ENCODE results near the gene KRTAP4-8. TPM values are rescaled to one million over a fixed set of nuclear protein-coding genes. Genes with fewer than 3 reads are reported as not detected.

KRTAP4-8 gene
- total RNA-seq, 1 experiment from 2014 or later, result not detected

- no peak for ATAC-seq
- ChIA-PET CTCF (no interaction called here), POLR2A (no interaction called here)
- no peak overlapping the region for H3K27ac Mint-ChIP-seq
- TF ChIP-seq NFYB (CRISPR knock-in tag; conservative IDR thresholded peaks at IDR 0.05; ENCODE audit: low read depth), result no peak
- TF ChIP-seq TCF7 (CRISPR knock-in tag; IDR thresholded peaks at IDR 0.05; ENCODE audit: low read depth), result no peak
- TF ChIP-seq PRDM15 (CRISPR knock-in tag; IDR thresholded peaks at IDR 0.05), result no peak
- TF ChIP-seq IRF2 (CRISPR knock-in tag; IDR thresholded peaks at IDR 0.05; ENCODE audit: borderline replicate concordance, low read depth), result no peak
- TF ChIP-seq AFF4 (CRISPR knock-in tag; IDR thresholded peaks at IDR 0.05; ENCODE audit: borderline replicate concordance), result no peak
- TF ChIP-seq FOXP4 (CRISPR knock-in tag; IDR thresholded peaks at IDR 0.05), result no peak
- no peak for TF ChIP-seq CREB1 (CRISPR knock-in tag; IDR thresholded peaks at IDR 0.05)
- TF ChIP-seq JUN (CRISPR knock-in tag; IDR thresholded peaks at IDR 0.05), result no peak
- TF ChIP-seq EMX1 (CRISPR knock-in tag; IDR thresholded peaks at IDR 0.05), result no peak
- no peak for TF ChIP-seq ZSCAN18 (CRISPR knock-in tag; IDR thresholded peaks at IDR 0.05)
- TF ChIP-seq ZNF232 (CRISPR knock-in tag; IDR thresholded peaks at IDR 0.05), result no peak
- no peak for TF ChIP-seq NFATC4 (CRISPR knock-in tag; IDR thresholded peaks at IDR 0.05)
- TF ChIP-seq HMGXB4 (CRISPR knock-in tag; IDR thresholded peaks at IDR 0.05), result no peak
- no peak for TF ChIP-seq ZNF532 (CRISPR knock-in tag; IDR thresholded peaks at IDR 0.05; ENCODE audit: borderline replicate concordance)
- TF ChIP-seq RELA (CRISPR knock-in tag; IDR thresholded peaks at IDR 0.05; ENCODE audit: borderline replicate concordance), result no peak
- TF ChIP-seq ETV6 (CRISPR knock-in tag; IDR thresholded peaks at IDR 0.05), result no peak
- H3K9me3 Mint-ChIP-seq, result peaks cover 15% of the 10 kb centered on the region
- no peak overlapping the region for H3K4me3 Mint-ChIP-seq
- peaks cover 9% of the 10 kb centered on the region for H3K4me1 Mint-ChIP-seq
- no peaks in the 10 kb centered on the region; the same call in 1 of the 2 replicates for H3K27me3 Mint-ChIP-seq (ENCODE audit: low read depth)
- no peak for DNase-seq (ENCODE audit: low spot score)
- no peaks in the 10 kb centered on the region for H3K36me3 Mint-ChIP-seq
Measured at GRCh38 chr17:41082626-41083025, 15.3 kb downstream of the KRTAP4-8 start.
